Endothelial cell of umbilical vein (primary cell): ENCODE results near the gene YAP1.

ENCODE experiments used
- CTCF ChIP-seq, 2 donors: IDR thresholded peaks; 1 replicate in 1 of 2; 2 replicates in 1 of 2; pipeline ENCODE4 v1.5.1; 2011; ENCODE audit warnings: low read length in 2 of 2, mild to moderate bottlenecking in 2 of 2, moderate library complexity in 2 of 2, control low read depth in 1 of 2, inconsistent platforms in 1 of 2, low read depth in 1 of 2; ENCODE audit not compliant: insufficient read depth in 1 of 2; ENCODE audit errors: extremely low read depth in 1 of 2
- POLR2AphosphoS5 ChIP-seq: IDR thresholded peaks from 2 replicates; pipeline ENCODE4 v1.6.1; 2012; ENCODE audit warnings: low read depth, mild to moderate bottlenecking, control low read depth, low read length, moderate library complexity; ENCODE audit not compliant: insufficient read depth

- TF ChIP-seq CTCF (IDR thresholded peaks at IDR 0.05; ENCODE audit: extremely low read depth in 1 of 2, insufficient read depth in 1 of 2, low read depth in 1 of 2, low read length in 2 of 2) (peak in 1 of 2 donors; percentile 15), POLR2AphosphoS5 (no peak)
Observed at GRCh38 chr11:102111011-102111786, 952 bp downstream of the YAP1 start.
